ENCODE measurements around the gene TEX47. TPM values are rescaled to one million over a fixed set of nuclear protein-coding genes. Genes with fewer than 3 reads are reported as not detected.

The TEX47 gene
- total RNA-seq, 1 donor from 2014 or later: not detected

DNA sequence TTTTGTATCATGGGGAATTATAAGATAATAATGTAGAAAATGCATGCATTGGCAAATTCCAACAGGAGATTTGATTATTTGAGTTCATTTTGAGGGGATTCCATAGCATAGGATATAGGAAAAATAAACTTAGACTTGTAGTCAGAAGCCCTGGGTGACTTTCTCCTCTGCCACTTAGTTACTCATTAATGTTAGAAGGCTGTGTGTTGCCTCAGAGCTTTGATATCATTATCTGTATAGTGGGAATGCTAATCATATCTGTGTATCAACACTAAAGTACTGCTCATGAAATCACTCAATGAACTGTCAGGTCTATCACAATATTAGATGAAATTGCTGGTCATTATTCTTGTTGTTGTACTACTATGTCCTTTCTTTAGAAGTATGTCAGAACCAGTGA lies 23.0 kb upstream of the TEX47 start:
- intact Hi-C loops (cut with micrococcal nuclease): no loop called here
- TF ChIP-seq, protein P1, sequence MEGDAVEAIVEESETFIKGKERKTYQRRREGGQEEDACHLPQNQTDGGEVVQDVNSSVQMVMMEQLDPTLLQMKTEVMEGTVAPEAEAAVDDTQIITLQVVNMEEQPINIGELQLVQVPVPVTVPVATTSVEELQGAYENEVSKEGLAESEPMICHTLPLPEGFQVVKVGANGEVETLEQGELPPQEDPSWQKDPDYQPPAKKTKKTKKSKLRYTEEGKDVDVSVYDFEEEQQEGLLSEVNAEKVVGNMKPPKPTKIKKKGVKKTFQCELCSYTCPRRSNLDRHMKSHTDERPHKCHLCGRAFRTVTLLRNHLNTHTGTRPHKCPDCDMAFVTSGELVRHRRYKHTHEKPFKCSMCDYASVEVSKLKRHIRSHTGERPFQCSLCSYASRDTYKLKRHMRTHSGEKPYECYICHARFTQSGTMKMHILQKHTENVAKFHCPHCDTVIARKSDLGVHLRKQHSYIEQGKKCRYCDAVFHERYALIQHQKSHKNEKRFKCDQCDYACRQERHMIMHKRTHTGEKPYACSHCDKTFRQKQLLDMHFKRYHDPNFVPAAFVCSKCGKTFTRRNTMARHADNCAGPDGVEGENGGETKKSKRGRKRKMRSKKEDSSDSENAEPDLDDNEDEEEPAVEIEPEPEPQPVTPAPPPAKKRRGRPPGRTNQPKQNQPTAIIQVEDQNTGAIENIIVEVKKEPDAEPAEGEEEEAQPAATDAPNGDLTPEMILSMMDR (IDR thresholded peaks at IDR 0.05; ENCODE audit: borderline replicate concordance): no peak
- Histone ChIP-seq H3K36me3 (no peaks in the 10 kb centered on the region), H3K4me3 (no peak overlapping the region), H3K4me1 (no peaks in the 10 kb centered on the region), H3K27ac (replicated peaks) (no peak overlapping the region), H3K27me3 (ENCODE audit: low read depth) (no peaks in the 10 kb centered on the region), H3K9me3 (replicated peaks) (no peaks in the 10 kb centered on the region)
- no peak for DNase-seq

DNA sequence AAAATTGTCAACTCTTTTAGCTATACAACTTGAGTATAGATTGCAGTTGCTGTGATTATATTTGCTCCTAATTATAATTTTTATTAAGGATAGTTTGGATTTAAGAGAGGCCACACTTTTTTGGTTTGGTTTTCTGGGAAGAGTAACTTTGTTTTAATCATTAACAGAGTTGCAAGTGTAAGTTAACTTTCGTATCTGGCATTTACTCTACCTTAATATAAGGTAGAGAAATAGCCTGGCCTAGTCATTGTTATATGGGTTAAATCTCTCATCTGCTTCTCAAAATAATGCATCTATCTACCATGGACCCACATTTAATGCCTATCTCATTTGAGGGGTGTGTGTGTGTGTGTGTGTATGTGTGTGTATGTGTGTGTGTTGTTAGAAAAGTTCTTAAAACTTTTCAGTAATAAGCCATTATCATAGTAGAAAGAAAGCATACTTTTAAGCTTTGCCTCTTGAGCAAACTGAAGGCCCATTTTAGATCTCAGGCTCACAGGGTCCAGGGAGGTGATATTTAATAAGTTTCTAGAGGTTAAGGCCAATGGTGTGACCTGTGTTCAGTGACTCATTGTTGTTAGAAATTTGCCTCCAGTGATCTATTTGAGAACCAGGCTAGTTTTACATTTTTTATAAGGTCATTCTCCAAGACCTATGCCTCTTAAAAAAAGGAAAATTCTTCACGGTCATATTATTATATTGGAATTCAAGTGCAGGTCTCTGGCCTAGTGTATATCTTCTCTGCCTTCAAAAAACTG lies 10.9 kb upstream of the TEX47 start:
- no peaks in the 10 kb centered on the region for H3K4me1 ChIP-seq
- H3K36me3 ChIP-seq: no peaks in the 10 kb centered on the region
- no peaks in the 10 kb centered on the region for H3K9me3 ChIP-seq (replicated peaks)
- H3K27ac ChIP-seq (replicated peaks): no peak overlapping the region
- TF ChIP-seq, protein P1 (IDR thresholded peaks at IDR 0.05; ENCODE audit: borderline replicate concordance): no peak
- H3K4me3 ChIP-seq: no peak overlapping the region
- no peak for DNase-seq
- no peaks in the 10 kb centered on the region for H3K27me3 ChIP-seq (ENCODE audit: low read depth)
- intact Hi-C loops (cut with micrococcal nuclease): no loop called here

DNA sequence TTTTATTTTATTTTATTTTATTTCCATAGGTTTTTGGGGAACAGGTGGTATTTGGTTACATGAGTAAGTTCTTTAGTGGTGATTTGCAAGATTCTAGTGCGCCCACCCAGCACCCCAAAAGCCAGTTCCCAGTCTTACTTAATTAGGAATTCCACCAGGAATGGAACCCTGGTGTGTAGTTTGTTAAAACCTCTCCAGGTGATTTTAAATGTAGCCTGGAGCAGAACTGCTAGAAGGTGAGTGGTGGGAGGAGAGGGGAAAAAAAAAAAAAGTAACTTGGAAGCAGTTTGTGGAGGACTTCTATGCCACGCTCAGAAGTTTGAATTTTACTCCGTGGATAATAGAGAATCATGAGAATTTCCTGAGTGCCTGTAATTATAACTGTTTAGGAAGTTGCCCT lies 5.5 kb upstream of the TEX47 start:
- no peaks in the 10 kb centered on the region for H3K36me3 ChIP-seq
- no peaks in the 10 kb centered on the region for H3K4me1 ChIP-seq
- H3K27me3 ChIP-seq (ENCODE audit: low read depth): no peaks in the 10 kb centered on the region
- no peaks in the 10 kb centered on the region for H3K9me3 ChIP-seq (replicated peaks)
- TF ChIP-seq, protein P1 (IDR thresholded peaks at IDR 0.05; ENCODE audit: borderline replicate concordance): no peak
- DNase-seq: no peak
- H3K4me3 ChIP-seq: no peak overlapping the region
- H3K27ac ChIP-seq (replicated peaks): no peak overlapping the region
- intact Hi-C loops (cut with micrococcal nuclease): no loop called here

DNA sequence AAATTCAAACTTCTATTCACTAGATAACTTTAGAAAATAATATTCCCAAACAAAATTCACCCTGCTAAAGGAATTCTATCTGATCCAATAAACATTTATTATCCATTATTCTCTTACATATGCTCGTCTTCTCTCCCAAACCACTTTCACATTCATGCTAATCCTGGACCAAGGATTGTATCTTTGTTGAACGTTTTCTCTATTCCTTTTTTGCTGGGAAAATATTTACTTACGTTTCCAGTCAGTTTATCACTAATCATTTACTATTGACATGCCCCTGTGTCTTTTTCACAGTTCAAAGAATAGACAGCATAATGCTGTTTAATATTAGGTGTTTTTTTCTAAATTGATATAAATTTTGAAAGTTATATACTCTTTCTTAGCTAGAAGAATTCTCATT lies 3.2 kb downstream of the TEX47 start:
- intact Hi-C loops (cut with micrococcal nuclease): no loop called here
- Histone ChIP-seq H3K27ac (replicated peaks) (no peak overlapping the region), H3K4me3 (no peak overlapping the region), H3K36me3 (no peaks in the 10 kb centered on the region), H3K4me1 (no peaks in the 10 kb centered on the region), H3K27me3 (ENCODE audit: low read depth) (no peaks in the 10 kb centered on the region), H3K9me3 (replicated peaks) (no peaks in the 10 kb centered on the region)
- DNase-seq: no peak
- TF ChIP-seq, protein P1 (IDR thresholded peaks at IDR 0.05; ENCODE audit: borderline replicate concordance): no peak

DNA sequence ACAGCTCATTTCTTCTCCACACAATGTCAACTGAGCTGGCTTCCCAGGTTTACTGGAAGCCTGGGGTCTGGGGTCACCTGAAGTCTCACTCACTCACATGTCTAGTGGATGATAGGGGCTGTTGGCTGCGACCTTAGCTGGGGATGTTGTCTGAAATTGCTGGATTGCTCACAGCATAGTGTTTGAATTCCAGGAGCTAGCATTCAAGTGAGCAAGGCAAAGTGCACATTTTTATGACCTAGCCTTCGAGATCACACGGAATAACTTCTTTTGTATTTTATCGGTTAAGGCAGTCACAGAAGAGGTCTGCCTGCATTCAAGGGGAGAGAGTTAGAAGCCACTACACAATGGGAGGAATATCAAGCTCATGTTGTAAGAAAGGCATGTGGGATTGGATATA lies 3.6 kb downstream of the TEX47 start:
- TF ChIP-seq, protein P1 (IDR thresholded peaks at IDR 0.05; ENCODE audit: borderline replicate concordance): no peak
- H3K27me3 ChIP-seq (ENCODE audit: low read depth): no peaks in the 10 kb centered on the region
- no peaks in the 10 kb centered on the region for H3K36me3 ChIP-seq
- H3K4me3 ChIP-seq: no peak overlapping the region
- H3K27ac ChIP-seq (replicated peaks): no peak overlapping the region
- no peak for DNase-seq
- no peaks in the 10 kb centered on the region for H3K4me1 ChIP-seq
- intact Hi-C loops (cut with micrococcal nuclease): no loop called here
- no peaks in the 10 kb centered on the region for H3K9me3 ChIP-seq (replicated peaks)

All from left ventricle myocardium inferior (tissue), 1 donor.